Liver (tissue), 9 donors: ENCODE data around the gene PNPT1. TPM values are rescaled to one million over a fixed set of nuclear protein-coding genes. Genes with fewer than 3 reads are reported as not detected.
"Not testable (repeated sequence)": the region's sequence is repeated elsewhere in the genome, so short reads cannot be mapped to it uniquely, and the experiment has no call there.

ENCODE experiments used
- DNase-seq: peaks from one replicate; pipeline ENCODE4 v3.0.0-alpha.2; 2017; ENCODE audit warnings: low spot score
- H3K27ac ChIP-seq, 2 donors: one replicate each; pipeline ENCODE4 v1.7.0; 2013; ENCODE audit warnings: inconsistent platforms in 2 of 2, low read length in 2 of 2, control low read depth in 1 of 2, low read depth in 1 of 2, mild to moderate bottlenecking in 1 of 2
- H3K27me3 ChIP-seq, 4 donors: one replicate each; pipeline versions ENCODE4 v1.6.1 to v1.7.0; 2013; ENCODE audit warnings: low read length in 3 of 4, inconsistent platforms in 1 of 4, mild to moderate bottlenecking in 1 of 4, moderate library complexity in 1 of 4; ENCODE audit not compliant: control insufficient read depth in 4 of 4, insufficient read depth in 4 of 4
- H3K36me3 ChIP-seq, 4 donors: one replicate each; pipeline versions ENCODE4 v1.6.1 to v1.7.0; 2013; ENCODE audit warnings: low read length in 3 of 4, mild to moderate bottlenecking in 3 of 4, low read depth in 1 of 4, moderate library complexity in 1 of 4; ENCODE audit not compliant: control insufficient read depth in 4 of 4, insufficient read depth in 3 of 4
- H3K4me1 ChIP-seq, 4 donors: one replicate each; pipeline versions ENCODE4 v1.6.1 to v1.7.0; 2013; ENCODE audit warnings: low read length in 3 of 4, mild to moderate bottlenecking in 3 of 4, moderate library complexity in 1 of 4; ENCODE audit not compliant: control insufficient read depth in 4 of 4, insufficient read depth in 4 of 4
- H3K4me3 ChIP-seq, 3 donors: one replicate each; pipeline versions ENCODE4 v1.6.1 to v1.7.0; 2013; ENCODE audit warnings: low read length in 3 of 3, control low read depth in 1 of 3, low read depth in 1 of 3, mild to moderate bottlenecking in 1 of 3
- H3K9ac ChIP-seq, 2 donors: one replicate each; pipeline ENCODE4 v1.7.0; 2013; ENCODE audit warnings: low read length in 2 of 2, mild to moderate bottlenecking in 2 of 2, moderate library complexity in 2 of 2, control low read depth in 1 of 2, low read depth in 1 of 2
- H3K9me3 ChIP-seq, 4 donors: one replicate each; pipeline versions ENCODE4 v1.6.1 to v1.7.0; 2013; ENCODE audit warnings: low read length in 3 of 4; ENCODE audit not compliant: control insufficient read depth in 4 of 4
- ATF3 ChIP-seq: IDR thresholded peaks from 2 replicates; pipeline ENCODE4 v1.6.1; 2016; ENCODE audit warnings: antibody characterized with exemption
- CTCF ChIP-seq: fragments of 150-350 bp; IDR thresholded peaks from 2 replicates; pipeline ENCODE4 v1.5.1; 2017; ENCODE audit warnings: improper control_type of control experiment, low read depth, low read length; ENCODE audit not compliant: missing input control
- EGR1 ChIP-seq, 2 donors: IDR thresholded peaks; 2 replicates each; pipeline ENCODE4 v1.6.1; 2016 to 2018; ENCODE audit warnings: antibody characterized with exemption in 2 of 2, low read depth in 2 of 2
- HNF4G ChIP-seq: IDR thresholded peaks from 2 replicates; pipeline ENCODE4 v1.6.1; 2016; ENCODE audit warnings: antibody characterized with exemption
- JUND ChIP-seq, 2 donors: IDR thresholded peaks; 2 replicates each; pipeline ENCODE4 v1.6.1; 2016; ENCODE audit warnings: antibody characterized with exemption in 2 of 2
- NR2F2 ChIP-seq: IDR thresholded peaks from 2 replicates; pipeline ENCODE4 v1.6.1; 2016; ENCODE audit warnings: antibody characterized with exemption
- RAD21 ChIP-seq, 2 donors: IDR thresholded peaks; 2 replicates each; pipeline ENCODE4 v1.6.1; 2016; ENCODE audit warnings: antibody characterized with exemption in 2 of 2, mild to moderate bottlenecking in 2 of 2
- REST ChIP-seq: IDR thresholded peaks from 2 replicates; pipeline ENCODE4 v1.6.1; 2016; ENCODE audit warnings: antibody characterized with exemption, mild to moderate bottlenecking
- SP1 ChIP-seq: IDR thresholded peaks from 2 replicates; pipeline ENCODE4 v1.6.1; 2018; ENCODE audit warnings: antibody characterized with exemption, mild to moderate bottlenecking
- YY1 ChIP-seq: IDR thresholded peaks from 2 replicates; pipeline ENCODE4 v1.6.1; 2016; ENCODE audit warnings: antibody characterized with exemption, mild to moderate bottlenecking
- ZBTB33 ChIP-seq: IDR thresholded peaks from 2 replicates; pipeline ENCODE4 v1.6.1; 2016; ENCODE audit warnings: antibody characterized with exemption
- WGBS: extraction: QIAGEN DNeasy Blood & Tissue Kit; methylation state at CpG from one replicate; pipeline ENCODE4 v1.1.7; 2013; 5-methylcytosine and 5-hydroxymethylcytosine counted together
- polyA plus RNA-seq, 2 donors: library from polyadenylated mRNA; stranded (reverse) in 1 of 2; unstranded in 1 of 2; fragments of 200-250 nt in 1 of 2; fragments of >200 nt in 1 of 2; fragmentation: Nextera tagmentation in 1 of 2; extraction: Ambion mirVana in 1 of 2; gene quantifications; one replicate each; pipeline versions ENCODE4 v1.2.1 to v1.2.3, GENCODE V29; 2013 to 2015
- total RNA-seq, 2 donors: library from RNA; depleted of rRNA; stranded (reverse); fragments of >200 nt; gene quantifications; one replicate each; pipeline ENCODE4 v1.2.3, GENCODE V29; 2014
- donor health status: healthy.
- donor health status: healthy.
- donor health status: healthy.
- donor health status: healthy.
- donor health status: healthy.

The PNPT1 gene
- total and polyA plus RNA-seq, 4 donors: 8.0 to 11.4 (median 8.7) TPM

- Histone ChIP-seq H3K4me3 (no peak overlapping the region), H3K27me3 (peaks cover 0 to 8% (median 0%) of the 10 kb centered on the region in 4 donors), H3K4me1 (no peaks in the 10 kb centered on the region), H3K36me3 (no peaks in the 10 kb centered on the region), H3K9me3 (no peaks in the 10 kb centered on the region), H3K27ac (no peak overlapping the region), H3K9ac (no peak overlapping the region)
- WGBS: 21% methylated on average over 11 of the region's 11 CpGs
- TF ChIP-seq EGR1 (IDR thresholded peaks at IDR 0.05; ENCODE audit: low read depth in 2 of 2) (no peak), RAD21 (IDR thresholded peaks at IDR 0.05) (peak; percentile 84 to 85), CTCF (peak; percentile 76)
- DNase-seq: peak; percentile 39
Measured at GRCh38 chr2:55718165-55719008, 24.7 kb upstream of the PNPT1 start.

GRCh38 chr2:55715626-55716025 lies 22.0 kb upstream of the PNPT1 start:
- Histone ChIP-seq H3K9me3 (no peaks in the 10 kb centered on the region), H3K27me3 (peaks cover 0 to 8% (median 0%) of the 10 kb centered on the region in 4 donors), H3K36me3 (no peaks in the 10 kb centered on the region), H3K4me3 (no peak overlapping the region), H3K4me1 (no peaks in the 10 kb centered on the region), H3K9ac (no peak overlapping the region), H3K27ac (no peak overlapping the region)
- TF ChIP-seq JUND (IDR thresholded peaks at IDR 0.05) (no peak), NR2F2 (no peak), SP1 (no peak), YY1 (no peak), ZBTB33 (no peak), REST (no peak), CTCF (no peak), ATF3 (no peak), HNF4G (no peak), RAD21 (IDR thresholded peaks at IDR 0.05) (no peak)
- no peak for DNase-seq
- 79% methylated on average over 4 of the region's 4 CpGs for WGBS

- not testable (repeated sequence) for H3K9me3 ChIP-seq, H3K27ac ChIP-seq, H3K36me3 ChIP-seq, H3K4me1 ChIP-seq, H3K27me3 ChIP-seq, DNase-seq, H3K4me3 ChIP-seq, H3K9ac ChIP-seq
- WGBS: 82% methylated on average over 3 of the region's 3 CpGs
Measured at GRCh38 chr2:55715178-55715577, 21.5 kb upstream of the PNPT1 start.
